SU-DHL-6 (cell line): ENCODE data around the gene C17orf107.

Source experiments
- H2AFZ ChIP-seq: fragments of 200-600 bp; sonication (generic); 2 replicates; pipeline ENCODE4 v1.6.1; 2014; ENCODE audit warnings: low read depth, mild to moderate bottlenecking, moderate library complexity, mixed read lengths, antibody characterized with exemption, low read length; ENCODE audit not compliant: severe bottlenecking
- H3F3A ChIP-seq: fragments of 200-600 bp; shearing (Covaris generic); 2 replicates; pipeline ENCODE4 v1.6.0; 2016; ENCODE audit warnings: antibody characterized with exemption, mild to moderate bottlenecking; ENCODE audit not compliant: insufficient read depth
- H3K27ac ChIP-seq: fragments of 200-600 bp; sonication (generic); 2 replicates; pipeline ENCODE4 v1.5.1; 2016; ENCODE audit warnings: low read depth, mild to moderate bottlenecking, low read length, moderate library complexity, mixed read lengths
- H3K27me3 ChIP-seq: fragments of 200-600 bp; sonication (generic), shearing (Covaris generic); 2 replicates; pipeline ENCODE4 v1.6.0; 2014; ENCODE audit warnings: mild to moderate bottlenecking, low read length
- H3K36me3 ChIP-seq: fragments of 200-600 bp; sonication (generic); 2 replicates; pipeline ENCODE4 v1.6.1; 2014; ENCODE audit warnings: mild to moderate bottlenecking, low read length, mixed read lengths
- H3K4me2 ChIP-seq: fragments of 300-600, 200-600 bp; shearing (Covaris generic), sonication (generic); 2 replicates; pipeline ENCODE4 v1.6.0; 2014; ENCODE audit warnings: low read length, low read depth, mild to moderate bottlenecking; ENCODE audit not compliant: poor library complexity, severe bottlenecking
- H3K4me3 ChIP-seq: fragments of 200-600 bp; sonication (generic); 2 replicates; pipeline ENCODE4 v1.5.1; 2014; ENCODE audit warnings: antibody characterized with exemption, low read length, mild to moderate bottlenecking, mixed read lengths; ENCODE audit not compliant: insufficient read depth, poor library complexity, severe bottlenecking
- H3K79me2 ChIP-seq: fragments of 200-600 bp; sonication (generic); 2 replicates; pipeline ENCODE4 v1.6.1; 2014; ENCODE audit warnings: mild to moderate bottlenecking, low read length, moderate library complexity; ENCODE audit not compliant: insufficient read depth
- H3K9ac ChIP-seq: fragments of 200-600 bp; sonication (generic); 2 replicates; pipeline ENCODE4 v1.7.0; 2014; ENCODE audit warnings: mild to moderate bottlenecking, low read length
- H3K9me2 ChIP-seq: fragments of 200-600 bp; sonication (generic); replicated peaks from 2 replicates; pipeline ENCODE4 v1.6.1; 2014; ENCODE audit warnings: low read length; ENCODE audit not compliant: insufficient read depth
- H3K9me3 ChIP-seq: fragments of 200-600 bp; sonication (generic); 2 replicates; pipeline ENCODE4 v1.6.1; 2014; ENCODE audit warnings: low read length, mixed read lengths; ENCODE audit not compliant: insufficient read depth
- H4K20me1 ChIP-seq: fragments of 200-600 bp; sonication (generic); 2 replicates; pipeline ENCODE4 v1.6.1; 2014; ENCODE audit warnings: low read depth, mild to moderate bottlenecking, antibody characterized with exemption, low read length, moderate library complexity, mixed read lengths
- EZH2phosphoT487 ChIP-seq: fragments of 200-600 bp; sonication (generic), shearing (Covaris generic); conservative IDR thresholded peaks from 2 replicates; pipeline ENCODE4 v1.6.1; 2018; ENCODE audit warnings: mild to moderate bottlenecking, antibody characterized with exemption, low read length, moderate library complexity, mixed read lengths
- TF ChIP-seq, protein P1 (sequence below): fragments of 200-600 bp; sonication (generic); IDR thresholded peaks from one replicate; pipeline ENCODE4 v1.5.1; 2017; ENCODE audit warnings: antibody characterized with exemption, mild to moderate bottlenecking, low read length, moderate library complexity; ENCODE audit not compliant: insufficient read depth, poor library complexity, severe bottlenecking

Gene C17orf107

DNA sequence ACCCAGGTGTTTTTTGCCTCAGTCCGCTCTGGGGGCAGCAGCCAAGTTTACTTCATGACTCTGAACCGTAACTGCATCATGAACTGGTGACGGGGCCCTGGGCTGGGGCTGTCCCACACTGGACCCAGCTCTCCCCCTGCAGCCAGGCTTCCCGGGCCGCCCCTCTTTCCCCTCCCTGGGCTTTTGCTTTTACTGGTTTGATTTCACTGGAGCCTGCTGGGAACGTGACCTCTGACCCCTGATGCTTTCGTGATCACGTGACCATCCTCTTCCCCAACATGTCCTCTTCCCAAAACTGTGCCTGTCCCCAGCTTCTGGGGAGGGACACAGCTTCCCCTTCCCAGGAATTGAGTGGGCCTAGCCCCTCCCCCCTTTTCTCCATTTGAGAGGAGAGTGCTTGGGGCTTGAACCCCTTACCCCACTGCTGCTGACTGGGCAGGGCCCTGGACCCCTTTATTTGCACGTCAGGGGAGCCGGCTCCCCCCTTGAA, 2.1 kb upstream of the C17orf107 start:
- H3K9ac ChIP-seq: no peak overlapping the region
- peaks cover 5% of the 10 kb centered on the region; the same call in 1 of the 2 replicates for H3F3A ChIP-seq
- no peak overlapping the region for H2AFZ ChIP-seq
- no peaks in the 10 kb centered on the region for H3K9me3 ChIP-seq
- H3K27ac ChIP-seq: no peak overlapping the region
- no peak overlapping the region for H3K4me2 ChIP-seq
- no peaks in the 10 kb centered on the region for H3K79me2 ChIP-seq
- no peaks in the 10 kb centered on the region for H3K36me3 ChIP-seq
- TF ChIP-seq, protein P1, sequence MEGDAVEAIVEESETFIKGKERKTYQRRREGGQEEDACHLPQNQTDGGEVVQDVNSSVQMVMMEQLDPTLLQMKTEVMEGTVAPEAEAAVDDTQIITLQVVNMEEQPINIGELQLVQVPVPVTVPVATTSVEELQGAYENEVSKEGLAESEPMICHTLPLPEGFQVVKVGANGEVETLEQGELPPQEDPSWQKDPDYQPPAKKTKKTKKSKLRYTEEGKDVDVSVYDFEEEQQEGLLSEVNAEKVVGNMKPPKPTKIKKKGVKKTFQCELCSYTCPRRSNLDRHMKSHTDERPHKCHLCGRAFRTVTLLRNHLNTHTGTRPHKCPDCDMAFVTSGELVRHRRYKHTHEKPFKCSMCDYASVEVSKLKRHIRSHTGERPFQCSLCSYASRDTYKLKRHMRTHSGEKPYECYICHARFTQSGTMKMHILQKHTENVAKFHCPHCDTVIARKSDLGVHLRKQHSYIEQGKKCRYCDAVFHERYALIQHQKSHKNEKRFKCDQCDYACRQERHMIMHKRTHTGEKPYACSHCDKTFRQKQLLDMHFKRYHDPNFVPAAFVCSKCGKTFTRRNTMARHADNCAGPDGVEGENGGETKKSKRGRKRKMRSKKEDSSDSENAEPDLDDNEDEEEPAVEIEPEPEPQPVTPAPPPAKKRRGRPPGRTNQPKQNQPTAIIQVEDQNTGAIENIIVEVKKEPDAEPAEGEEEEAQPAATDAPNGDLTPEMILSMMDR: no peak
- no peak for TF ChIP-seq EZH2phosphoT487
- no peak overlapping the region for H3K4me3 ChIP-seq
- H3K27me3 ChIP-seq: no peaks in the 10 kb centered on the region
- H4K20me1 ChIP-seq: no peaks in the 10 kb centered on the region
- no peaks in the 10 kb centered on the region for H3K9me2 ChIP-seq

DNA sequence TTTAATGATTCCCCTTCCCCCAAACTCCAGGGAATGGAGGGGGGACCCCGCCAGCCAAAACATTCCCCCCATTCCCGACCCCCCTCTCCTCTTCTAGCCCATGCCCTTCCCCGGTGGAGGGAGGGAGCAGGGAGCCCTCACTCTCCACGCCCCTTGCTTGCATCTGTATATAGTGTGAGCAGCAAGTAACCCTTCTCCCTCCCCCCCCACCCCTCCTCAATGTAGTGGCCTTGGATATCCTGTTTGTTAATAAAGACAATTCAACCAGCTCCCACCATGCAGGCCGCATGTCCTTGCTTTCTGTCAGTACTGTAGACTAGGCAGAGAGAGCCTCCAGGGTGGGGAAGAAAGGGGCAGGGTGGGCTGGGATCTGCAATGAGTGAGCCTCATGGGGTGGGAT, 1.6 kb upstream of the C17orf107 start:
- no peak overlapping the region for H3K4me2 ChIP-seq
- no peaks in the 10 kb centered on the region for H3K36me3 ChIP-seq
- no peaks in the 10 kb centered on the region for H3K27me3 ChIP-seq
- no peak for TF ChIP-seq EZH2phosphoT487
- TF ChIP-seq, protein P1: no peak
- H3K27ac ChIP-seq: no peak overlapping the region
- H3K4me3 ChIP-seq: no peak overlapping the region
- no peaks in the 10 kb centered on the region for H4K20me1 ChIP-seq
- H3K9ac ChIP-seq: no peak overlapping the region
- peaks cover 5% of the 10 kb centered on the region; the same call in 1 of the 2 replicates for H3F3A ChIP-seq
- no peaks in the 10 kb centered on the region for H3K9me2 ChIP-seq
- no peak overlapping the region for H2AFZ ChIP-seq
- H3K9me3 ChIP-seq: no peaks in the 10 kb centered on the region
- H3K79me2 ChIP-seq: no peaks in the 10 kb centered on the region

- Histone ChIP-seq H3F3A (peaks cover 5% of the 10 kb centered on the region; the same call in 1 of the 2 replicates), H2AFZ (no peak overlapping the region), H3K27ac (no peak overlapping the region), H4K20me1 (no peaks in the 10 kb centered on the region), H3K36me3 (no peaks in the 10 kb centered on the region), H3K27me3 (no peaks in the 10 kb centered on the region), H3K9me2 (no peaks in the 10 kb centered on the region), H3K4me3 (no peak overlapping the region), H3K9me3 (no peaks in the 10 kb centered on the region), H3K9ac (no peak overlapping the region), H3K79me2 (no peaks in the 10 kb centered on the region), H3K4me2 (no peak overlapping the region)
- no peak for TF ChIP-seq EZH2phosphoT487
- TF ChIP-seq, protein P1: no peak
Measured at GRCh38 chr17:4898351-4898750, 985 bp upstream of the C17orf107 start.

DNA sequence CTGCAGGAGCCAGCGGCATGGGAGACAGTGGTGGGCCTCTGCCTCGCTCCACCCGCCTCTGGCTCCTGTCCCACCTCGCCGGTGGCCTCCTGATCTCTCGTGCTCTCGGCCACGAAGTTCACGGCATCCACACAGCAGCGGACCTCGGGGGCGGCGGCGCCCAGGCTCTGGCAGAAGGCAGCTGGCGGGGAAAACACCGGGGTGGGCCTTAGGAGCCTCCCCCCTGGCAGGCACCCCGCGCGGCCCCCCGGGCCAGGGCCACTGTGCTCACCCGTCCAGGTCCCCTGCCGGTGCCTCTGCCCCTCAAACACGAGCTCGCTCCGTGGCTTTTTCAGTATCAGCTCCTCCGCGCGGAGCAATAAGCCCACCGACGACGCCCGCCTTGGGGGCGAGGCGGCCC, 409 bp upstream of the C17orf107 start:
- H3K79me2 ChIP-seq: no peaks in the 10 kb centered on the region
- no peaks in the 10 kb centered on the region for H4K20me1 ChIP-seq
- no peaks in the 10 kb centered on the region for H3K9me2 ChIP-seq
- peak overlapping the region; percentile 63 for H3K4me2 ChIP-seq
- H3F3A ChIP-seq: peaks cover 5% of the 10 kb centered on the region; the same call in 1 of the 2 replicates
- H3K9ac ChIP-seq: peak overlapping the region; percentile 53
- no peaks in the 10 kb centered on the region for H3K36me3 ChIP-seq
- H2AFZ ChIP-seq: peak overlapping the region; percentile 66
- no peaks in the 10 kb centered on the region for H3K9me3 ChIP-seq
- H3K27ac ChIP-seq: no peak overlapping the region
- H3K4me3 ChIP-seq: peak overlapping the region; percentile 56
- TF ChIP-seq, protein P1: no peak
- no peak for TF ChIP-seq EZH2phosphoT487
- no peaks in the 10 kb centered on the region for H3K27me3 ChIP-seq
